Muscle of arm (tissue), 12 donors: ENCODE results near the gene MACF1. TPM values are rescaled to one million over a fixed set of nuclear protein-coding genes. Genes with fewer than 3 reads are reported as not detected.
A peak's percentile ranks its signal among the peaks of the same experiment; 100 is the strongest.

Experiments
- DNase-seq: peaks from one replicate; pipeline ENCODE4 v3.0.0-alpha.2; 2013
- polyA plus RNA-seq, 12 donors: library from polyadenylated mRNA; unstranded; fragments of 120-200 nt; gene quantifications; one replicate each; pipeline ENCODE4 v1.2.1, GENCODE V29; 2013; ENCODE audit not compliant: insufficient read length in 12 of 12

MACF1 gene
- polyA plus RNA-seq, 12 donors = 137 to 381 (median 287) TPM

DNA sequence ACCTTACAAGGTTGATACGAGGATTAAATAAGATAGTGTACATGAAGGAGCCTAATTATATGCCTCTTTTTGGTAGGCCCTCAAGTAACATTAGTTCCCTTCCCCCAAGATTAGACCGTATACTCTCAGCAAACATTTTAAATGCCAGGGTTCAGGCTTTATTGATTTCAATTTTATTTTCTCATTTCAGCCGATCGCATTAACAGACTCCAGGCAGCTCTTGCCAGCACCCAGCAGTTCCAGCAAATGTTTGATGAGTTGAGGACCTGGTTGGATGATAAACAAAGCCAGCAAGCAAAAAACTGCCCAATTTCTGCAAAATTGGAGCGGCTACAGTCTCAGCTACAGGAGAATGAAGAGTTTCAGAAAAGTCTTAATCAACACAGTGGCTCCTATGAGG, 182.5 kb downstream of the MACF1 start:
- no peak for DNase-seq

DNA sequence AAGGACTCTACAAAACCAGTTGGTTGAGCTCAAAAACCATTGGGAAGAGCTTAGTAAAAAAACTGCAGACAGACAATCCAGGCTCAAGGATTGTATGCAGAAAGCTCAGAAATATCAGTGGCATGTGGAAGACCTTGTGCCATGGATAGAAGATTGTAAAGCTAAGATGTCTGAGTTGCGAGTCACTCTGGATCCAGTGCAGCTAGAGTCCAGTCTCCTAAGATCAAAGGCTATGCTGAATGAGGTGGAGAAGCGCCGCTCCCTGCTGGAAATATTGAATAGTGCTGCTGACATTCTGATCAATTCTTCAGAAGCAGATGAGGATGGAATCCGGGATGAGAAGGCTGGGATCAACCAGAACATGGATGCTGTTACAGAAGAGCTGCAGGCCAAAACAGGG, 183.0 kb downstream of the MACF1 start:
- no peak for DNase-seq

DNA sequence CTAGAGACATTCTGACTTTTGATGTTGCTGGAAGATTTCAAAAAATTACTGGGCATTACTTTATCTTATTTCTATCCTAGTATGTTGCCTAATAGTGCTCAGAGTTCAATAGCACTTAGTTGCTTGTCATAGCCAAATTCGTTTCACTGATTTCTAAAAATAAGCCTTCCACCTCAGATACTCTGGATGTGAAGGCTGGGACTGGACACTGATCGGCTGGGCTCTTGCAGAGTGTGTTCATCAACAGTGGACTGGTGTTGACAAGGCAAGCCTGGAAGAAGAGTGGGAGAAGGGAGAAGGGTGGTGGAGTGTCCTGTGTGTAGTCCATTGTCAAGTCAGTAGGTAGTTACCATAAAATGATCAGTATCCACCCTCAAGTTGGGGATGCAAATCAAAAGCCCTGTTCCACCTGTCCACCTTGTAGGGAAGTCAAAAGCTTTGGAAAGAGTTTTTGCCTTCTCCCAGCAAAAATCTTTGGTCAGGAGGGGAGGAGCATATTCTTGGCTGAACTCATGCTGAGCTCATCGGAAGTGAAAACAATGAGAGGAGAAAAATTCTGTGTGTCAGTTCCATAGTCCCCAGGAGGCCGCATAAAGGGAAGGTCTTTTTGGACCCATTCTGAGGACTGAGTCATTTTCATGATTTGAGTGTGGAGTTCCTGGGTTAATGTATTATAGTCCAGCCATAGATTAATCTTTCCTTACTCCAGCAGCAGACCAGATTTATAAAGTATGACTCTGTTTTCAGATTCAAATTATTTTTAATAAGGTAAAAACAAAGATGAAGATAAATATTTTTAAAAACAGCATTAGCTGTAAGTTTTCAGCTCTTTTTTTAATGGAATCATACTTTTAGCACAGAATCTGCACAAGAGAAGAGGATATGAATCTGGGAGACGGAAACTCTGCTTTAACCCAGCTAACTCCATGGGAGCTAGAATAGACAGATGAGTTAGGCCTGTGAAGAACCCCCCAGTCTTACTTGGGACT, 187.5 kb downstream of the MACF1 start:
- peak; percentile 83 for DNase-seq

DNA sequence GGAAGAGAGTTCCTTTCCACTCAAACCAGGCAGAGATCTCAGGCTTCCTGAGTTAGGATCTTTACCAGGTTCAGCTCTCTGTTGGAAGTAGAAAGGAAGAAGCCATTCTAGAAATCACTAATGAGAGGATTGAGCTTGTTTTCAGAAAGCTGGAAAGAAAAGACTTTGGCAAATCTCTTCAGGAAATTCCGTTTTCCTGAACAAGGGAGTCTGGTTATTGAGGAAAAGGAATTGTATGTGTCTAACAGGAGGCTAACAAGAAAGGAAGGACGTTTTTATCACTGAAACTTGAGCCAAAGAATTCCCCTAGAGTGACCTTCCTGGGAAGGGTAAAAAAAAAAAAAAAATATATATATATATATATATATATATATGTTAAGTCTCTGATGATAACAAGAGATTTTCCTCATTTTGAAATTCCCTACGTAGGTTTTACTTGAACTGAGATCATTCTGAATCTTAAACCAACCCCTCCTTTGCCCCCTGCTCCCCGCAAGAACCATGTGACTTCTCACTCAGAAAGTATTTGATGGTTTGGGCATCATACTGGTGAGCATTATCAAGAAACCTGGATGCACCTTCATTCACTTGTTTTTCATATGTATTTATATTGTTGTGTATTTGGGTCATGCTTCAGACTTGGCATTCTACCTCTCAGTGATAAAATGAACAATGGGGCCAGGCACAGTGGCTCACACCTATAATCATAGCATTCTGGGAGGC, 188.5 kb downstream of the MACF1 start:
- no peak for DNase-seq

DNA sequence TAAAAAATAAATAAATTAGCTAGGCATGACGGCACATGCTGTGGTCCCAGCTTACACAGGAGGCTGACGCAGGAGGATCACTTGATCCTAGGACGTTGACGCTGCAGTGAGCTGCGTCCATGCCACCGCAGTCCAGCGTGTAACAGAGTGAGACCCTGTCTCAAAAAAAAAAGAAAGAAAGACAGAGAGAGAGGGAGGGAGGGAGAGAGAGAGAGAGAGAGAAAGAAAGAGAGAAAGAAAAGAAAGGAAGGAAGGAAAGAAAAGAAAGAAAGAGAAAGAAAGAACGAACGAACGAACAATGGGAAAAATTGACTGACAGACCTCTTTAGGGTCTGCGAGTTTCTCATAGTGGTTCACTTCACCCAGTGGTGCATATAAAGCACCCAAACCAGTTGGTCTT, 189.2 kb downstream of the MACF1 start:
- no peak for DNase-seq

DNA sequence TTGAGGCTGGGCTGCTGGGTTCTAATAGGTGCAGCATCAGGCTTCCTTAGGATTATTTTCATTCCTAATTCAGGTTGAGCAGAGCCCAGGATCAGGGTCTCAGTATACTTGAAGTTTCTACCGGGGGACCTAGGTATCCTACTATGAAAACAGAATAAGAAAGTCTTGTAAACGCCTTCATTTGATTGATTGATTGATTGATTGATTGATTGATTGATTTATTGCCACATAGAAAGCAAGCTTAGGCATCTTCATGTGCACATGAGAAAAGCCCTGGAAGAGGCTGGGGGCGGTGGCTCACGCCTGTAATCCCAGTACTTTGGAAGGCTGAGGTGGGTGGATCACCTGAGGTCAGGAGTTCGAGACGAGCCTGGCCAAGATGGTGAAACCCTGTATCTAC, 189.6 kb downstream of the MACF1 start:
- DNase-seq = no peak

DNA sequence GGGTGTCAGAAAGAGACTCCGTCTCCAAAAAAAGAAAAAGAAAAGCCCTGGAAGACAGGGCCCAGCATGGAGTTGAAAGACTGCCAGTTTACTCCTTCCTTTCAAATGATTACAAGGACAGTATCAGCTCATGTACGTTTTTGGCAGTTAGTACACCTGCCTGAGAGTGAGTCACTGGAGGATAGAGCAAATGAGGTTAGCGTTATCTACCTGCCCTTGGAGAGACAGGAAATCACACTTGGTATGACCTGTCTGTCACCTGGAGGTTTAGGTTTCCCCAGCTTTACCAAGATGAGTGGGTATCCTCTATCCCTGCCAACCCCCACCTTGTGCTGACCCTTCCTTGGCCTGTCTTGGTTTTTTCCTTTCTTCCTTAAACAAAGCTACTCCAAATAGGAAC, 190.1 kb downstream of the MACF1 start:
- DNase-seq = no peak

DNA sequence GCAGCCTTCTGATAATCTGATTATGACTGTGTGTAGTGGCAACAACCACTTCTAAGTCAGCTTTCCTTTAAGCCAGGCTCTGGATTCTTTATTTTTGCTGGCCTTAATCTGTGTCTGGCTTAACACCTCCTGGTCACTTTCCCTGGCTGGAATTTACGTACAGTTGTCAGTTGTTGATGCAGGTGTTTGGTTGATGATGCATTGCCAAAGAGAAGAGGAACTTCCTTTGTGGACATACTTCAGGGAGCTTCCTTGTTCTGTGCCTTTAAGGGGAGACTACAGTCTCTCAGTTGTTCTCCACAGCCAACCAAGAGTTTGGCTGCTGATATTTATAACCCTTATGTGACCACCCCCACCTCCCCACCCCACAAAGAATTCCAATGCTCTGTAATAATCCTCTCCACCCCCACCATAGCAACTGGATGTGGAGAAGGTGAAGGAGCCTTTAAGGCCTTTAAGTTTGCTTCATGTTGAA, 190.9 kb downstream of the MACF1 start:
- DNase-seq = peak; percentile 73

DNA sequence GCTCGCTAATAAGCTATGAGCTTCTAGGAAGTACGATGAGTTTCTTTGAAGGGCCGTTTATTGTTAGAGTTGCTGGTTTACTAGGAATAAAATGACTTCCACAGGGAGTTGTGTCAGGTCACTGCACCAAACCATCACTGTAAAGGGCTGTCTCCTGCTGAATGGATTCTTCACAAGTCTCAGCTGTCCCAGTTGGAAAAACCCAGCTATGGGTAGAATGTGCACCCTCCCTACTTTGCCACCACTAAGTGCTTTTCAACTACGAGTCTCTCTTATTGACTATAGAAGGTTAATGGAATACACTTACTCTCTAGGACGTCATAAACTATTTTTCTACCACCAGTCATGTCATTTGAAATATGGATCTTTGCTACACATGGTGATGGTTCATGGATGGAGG, 192.2 kb downstream of the MACF1 start:
- DNase-seq = no peak

DNA sequence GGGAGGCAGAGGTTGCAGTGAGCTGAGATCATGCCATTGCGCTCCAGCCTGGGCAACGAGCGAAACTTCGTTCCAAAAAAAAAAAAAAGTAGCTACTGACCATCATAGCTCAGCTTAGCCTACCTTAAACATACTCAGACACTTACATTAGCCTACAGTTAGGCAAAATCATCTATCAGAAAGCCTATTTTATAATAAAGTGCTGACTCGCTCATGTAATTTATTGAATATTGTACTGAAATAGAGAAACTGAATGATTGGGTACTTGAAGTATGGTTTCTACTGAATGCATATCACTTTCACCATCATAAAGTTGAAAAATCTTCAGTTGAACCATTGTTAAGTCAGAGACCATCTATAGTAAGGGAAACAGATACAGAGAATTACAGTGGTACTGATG, 193.0 kb downstream of the MACF1 start:
- no peak for DNase-seq

DNA sequence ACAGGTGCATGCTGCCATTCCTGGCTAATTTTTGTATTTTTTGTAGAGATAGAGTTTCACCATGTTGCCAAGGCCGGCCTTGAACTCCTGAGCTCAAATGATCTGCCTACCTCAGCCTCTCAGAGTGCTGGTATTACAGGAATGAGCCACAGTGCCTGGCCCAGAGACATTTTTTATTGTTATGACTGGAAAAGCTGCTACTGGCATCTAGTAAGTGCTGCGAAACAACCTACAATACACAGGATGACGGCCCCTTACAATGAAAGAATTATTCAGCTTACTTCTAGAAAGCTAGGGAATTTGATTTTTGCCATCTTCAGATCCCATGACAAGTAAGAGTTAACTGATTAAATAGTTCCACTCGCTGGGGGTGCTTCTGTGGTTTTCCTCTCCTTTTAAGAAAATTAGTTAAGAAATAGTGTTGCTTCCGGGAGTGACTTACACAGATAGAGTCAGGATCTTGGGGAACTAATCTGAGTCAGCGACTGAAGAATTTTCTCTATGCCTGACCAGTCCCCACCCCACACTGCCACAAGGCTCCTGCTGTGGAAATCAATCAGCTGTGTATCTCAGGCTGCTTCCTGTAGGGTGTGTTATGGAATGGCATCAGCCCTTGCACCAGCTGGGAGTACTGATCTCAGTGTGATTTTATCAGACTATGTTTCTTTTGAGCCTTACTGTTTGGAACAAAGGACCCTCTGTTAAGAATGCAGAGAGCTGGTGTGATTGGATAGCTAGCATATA, 194.0 kb downstream of the MACF1 start:
- no peak for DNase-seq

DNA sequence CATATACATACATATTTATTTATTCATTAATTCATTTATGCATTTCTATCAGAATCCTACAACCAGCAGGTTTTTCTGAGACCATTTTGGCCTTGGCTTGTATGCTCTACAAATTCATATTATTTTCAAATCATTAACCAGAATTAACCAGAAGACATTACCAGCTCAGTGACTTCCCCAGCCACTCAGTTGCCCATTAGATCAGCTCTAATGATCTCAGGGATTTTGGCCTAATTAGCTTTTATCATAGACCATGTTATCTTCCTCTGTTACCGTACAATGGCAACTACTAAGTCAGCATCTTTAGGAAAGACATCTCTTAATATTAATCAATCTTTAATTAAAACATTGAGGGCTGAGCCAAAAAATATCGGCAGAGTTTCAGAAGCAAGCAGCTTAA, 196.6 kb downstream of the MACF1 start:
- no peak for DNase-seq

DNA sequence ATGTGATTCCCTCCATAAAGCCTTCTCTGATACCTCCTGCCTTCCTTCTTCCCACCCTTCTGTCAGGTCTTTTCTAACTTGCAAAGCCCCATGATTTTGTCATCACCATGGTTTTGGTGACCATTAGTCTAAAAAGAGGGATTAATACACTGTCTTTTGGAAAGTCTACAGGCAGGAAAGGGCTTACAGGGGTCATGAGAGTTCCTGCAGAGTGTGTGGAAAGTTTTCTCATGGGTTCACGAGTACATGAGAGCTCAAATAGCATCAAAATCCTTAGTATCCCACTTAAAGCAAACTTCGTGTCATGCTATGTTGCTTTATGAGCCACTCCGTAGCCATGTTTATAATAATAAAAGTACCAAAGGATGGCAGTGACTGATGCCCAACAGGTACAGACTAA, 200.4 kb downstream of the MACF1 start:
- DNase-seq = no peak

DNA sequence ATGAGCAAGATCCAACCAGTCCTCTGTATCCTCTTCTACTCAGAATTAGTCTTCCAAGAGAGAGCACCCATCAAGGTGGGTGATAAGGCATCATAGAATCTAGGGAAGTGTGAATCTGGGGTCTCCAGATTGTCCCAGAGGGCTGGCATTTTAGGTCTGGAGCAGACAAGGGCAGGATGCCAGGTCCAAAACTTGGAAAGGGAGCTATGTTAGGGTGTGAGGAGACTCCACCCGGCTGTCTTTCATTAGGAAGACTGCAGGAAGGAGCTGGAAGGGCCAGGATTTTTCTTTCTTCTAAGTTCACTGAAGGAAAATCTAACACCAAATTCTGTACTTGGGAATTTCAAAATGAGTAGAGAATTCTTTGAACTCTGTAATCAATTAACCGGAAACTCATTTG, 200.9 kb downstream of the MACF1 start:
- DNase-seq = no peak

DNA sequence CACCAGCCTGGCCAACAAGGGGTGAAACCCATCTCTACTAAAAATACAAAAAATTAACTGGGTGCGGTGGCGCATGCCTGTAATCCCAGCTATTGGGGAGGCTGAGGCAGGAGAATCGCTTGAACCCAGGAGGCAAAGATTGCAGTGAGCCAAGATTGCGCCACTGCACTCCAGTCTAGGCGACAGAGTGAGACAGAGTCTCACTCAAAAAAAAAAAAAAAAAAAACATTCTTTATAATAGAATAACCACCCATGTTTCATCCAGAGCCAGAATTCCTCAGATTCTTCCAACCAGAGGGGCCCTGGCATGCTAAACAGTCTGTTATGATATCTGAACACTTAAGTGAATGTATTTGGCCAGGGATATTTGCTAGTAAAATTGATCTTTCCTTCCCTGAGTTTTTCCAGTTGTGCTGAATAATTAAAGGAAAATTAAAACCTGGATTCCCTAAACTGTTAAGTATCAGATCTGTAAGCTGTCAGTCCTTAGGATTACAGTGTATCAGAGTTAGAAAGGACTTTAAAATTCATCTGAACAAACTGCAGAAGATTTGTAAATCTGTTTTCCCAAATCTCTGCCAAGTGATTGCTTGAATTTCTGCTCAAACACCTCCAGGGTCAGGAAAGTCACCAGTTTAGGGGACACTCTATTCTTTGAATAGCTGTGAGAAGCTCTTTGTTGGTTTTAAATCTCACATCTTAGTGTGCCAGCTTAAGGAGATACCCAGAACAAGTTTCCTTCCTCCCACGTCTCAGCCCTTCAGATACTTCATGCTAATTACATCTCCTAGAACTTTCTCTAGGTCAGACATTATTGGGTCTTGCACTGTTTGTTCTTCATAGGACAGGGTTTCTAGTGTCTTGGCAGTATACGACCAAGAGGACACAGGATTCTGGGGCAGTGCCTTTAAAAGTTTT, 202.3 kb downstream of the MACF1 start:
- DNase-seq = no peak

DNA sequence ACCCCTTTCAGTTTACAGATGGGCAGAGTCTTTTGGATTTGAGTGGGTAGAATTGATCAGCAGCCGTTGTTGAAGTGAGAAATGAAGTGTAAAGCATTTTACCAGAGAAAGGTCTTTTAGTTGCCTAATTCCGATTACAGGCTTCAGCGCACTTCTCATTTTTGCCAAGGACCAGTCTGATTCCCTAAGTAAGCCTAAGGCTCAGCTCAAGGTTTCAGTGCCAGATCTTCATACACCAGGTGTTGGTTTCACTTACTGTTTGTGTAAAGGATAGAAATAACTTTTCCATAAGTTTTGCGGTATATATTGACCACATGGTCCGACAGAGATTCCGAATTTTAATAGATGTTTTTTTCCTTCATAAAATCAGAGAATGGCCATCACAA, 203.0 kb downstream of the MACF1 start:
- no peak for DNase-seq

DNA sequence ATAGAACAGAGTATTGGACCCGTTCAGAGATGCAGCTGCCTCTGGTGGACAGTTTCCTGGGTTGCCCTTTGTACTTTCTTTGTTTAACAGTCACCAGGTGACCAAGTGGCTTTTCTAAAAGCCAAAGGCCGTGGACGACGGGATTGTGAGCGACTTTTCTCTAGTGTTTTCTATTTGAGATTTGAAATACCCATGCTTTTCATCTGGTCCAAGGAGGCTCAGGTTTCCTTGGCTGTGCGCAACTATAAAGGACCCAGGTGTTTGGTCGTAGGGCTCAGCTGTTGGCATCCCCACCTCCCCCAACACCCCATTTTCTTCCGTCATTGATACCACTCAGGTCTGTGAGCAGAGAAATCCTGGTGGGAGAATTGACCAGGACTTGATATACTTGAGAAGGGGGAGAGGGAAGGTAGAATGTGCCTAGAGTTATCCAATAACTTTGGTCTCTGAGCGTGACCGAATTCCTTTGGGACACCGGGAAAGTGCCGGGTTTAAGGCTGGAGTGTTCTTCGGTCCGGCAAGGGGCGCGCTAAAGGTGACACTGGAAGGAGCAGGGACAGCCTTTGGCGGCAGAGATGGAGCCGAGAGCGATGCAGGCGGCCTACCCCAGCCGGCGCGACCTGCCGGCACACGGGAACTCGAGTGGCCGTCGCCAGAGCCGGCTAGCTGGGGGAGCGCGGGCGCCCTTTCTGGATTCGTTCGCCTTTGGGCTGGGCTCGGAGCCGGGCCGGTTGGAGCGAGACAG, 203.6 kb downstream of the MACF1 start:
- DNase-seq = no peak

DNA sequence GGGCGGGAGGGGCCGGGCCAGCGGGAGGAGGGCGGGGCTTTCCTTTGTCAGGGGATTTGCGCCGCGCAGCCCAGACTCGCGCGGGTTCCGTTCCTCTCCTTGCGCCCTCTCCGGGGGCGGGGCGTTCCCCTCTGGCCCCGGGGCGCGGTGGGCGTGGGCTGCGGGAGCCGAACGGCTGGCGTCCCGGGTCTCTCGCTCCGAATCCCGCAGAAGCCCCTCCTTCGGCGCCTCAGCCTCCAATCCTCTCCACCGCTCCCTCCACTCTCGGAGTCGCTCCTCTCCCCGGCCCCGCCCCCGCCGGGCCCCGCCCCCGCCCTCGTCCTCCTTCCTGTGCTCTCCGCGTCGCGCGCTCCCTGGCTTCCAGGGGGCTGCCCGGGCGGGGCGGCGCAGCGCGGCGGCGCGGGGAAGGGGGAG, 204.2 kb downstream of the MACF1 start:
- peak; percentile 96 for DNase-seq

DNA sequence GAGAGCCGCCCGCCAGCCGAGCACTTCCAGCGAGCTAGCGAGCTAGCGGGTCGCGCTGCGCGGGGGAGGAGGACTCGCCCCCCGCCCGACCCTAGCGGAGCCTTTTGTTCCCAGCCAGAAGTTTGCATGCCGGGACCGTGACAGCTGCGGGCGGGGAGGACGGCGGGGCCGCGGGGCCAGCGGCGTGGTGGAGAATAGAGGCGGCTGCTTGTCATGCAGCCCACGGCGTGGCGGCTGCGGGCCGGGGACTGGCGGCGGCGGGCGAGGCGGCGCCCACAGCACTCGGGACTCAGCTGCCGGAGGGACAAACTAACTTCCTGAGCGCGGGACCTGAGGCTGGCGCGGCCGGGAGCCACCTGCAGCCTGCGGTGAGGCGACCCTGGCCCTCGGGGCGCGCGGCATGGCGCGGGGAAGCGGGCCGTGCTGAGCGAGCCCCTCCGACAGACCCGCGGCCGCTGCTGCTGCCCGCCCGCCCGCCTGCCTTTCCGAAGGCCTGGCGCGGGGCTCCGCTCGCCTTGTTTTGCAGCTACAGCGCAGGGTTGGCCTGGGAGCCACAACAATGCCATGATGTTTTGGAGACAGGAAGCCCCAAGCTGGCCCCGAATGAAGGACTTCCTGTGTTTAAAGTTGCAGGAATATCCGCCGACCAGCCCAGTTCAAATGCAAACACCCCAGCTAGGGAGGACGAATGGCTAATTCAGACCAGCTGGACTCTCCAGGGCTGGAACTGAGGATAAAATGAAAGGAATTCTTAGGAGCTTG, 204.7 kb downstream of the MACF1 start:
- peak; percentile 60 for DNase-seq
